GM23248 (cell line): ENCODE measurements around the gene SGSM2.

Source experiments
- EZH2 ChIP-seq: fragments of 200-600 bp; sonication (generic); IDR thresholded peaks from 2 replicates; pipeline ENCODE4 v1.6.1; 2018; ENCODE audit warnings: antibody characterized with exemption, mild to moderate bottlenecking; ENCODE audit not compliant: insufficient read depth, poor library complexity, severe bottlenecking
- EZH2phosphoT487 ChIP-seq: fragments of 200-600 bp; sonication (generic); IDR thresholded peaks from 2 replicates; pipeline ENCODE4 v1.6.1; 2018; ENCODE audit warnings: antibody characterized with exemption, moderate library complexity, mild to moderate bottlenecking, low read depth; ENCODE audit not compliant: insufficient read depth

GRCh38 chr17:2403044-2403443 is 65.7 kb downstream of the SGSM2 start:
- TF ChIP-seq EZH2, result no peak
- no peak for TF ChIP-seq EZH2phosphoT487
